Endothelial cell of umbilical vein (primary cell): Measurements from ENCODE around the gene SLC25A22. TPM values are rescaled to one million over a fixed set of nuclear protein-coding genes. Genes with fewer than 3 reads are reported as not detected.

Experiments used
- BruUV-seq: library from RNA; stranded (reverse); fragments of 400-500 nt; replicated peaks from 2 replicates; lab custom pipeline; 2021; lab: Mats Ljungman, UMichigan
- CTCF ChIA-PET: fragments of 300-600, 350-600 bp; sonication (Branson Sonifier 250); formaldehyde crosslinking; loops from one replicate; lab custom pipeline; 2021; ENCODE audit warnings: antibody characterized with exemption, inconsistent platforms; lab: Charles Lee
- POLR2A ChIA-PET: fragments of 300-600, 350-600 bp; sonication (Branson Sonifier 250); formaldehyde crosslinking; loops from one replicate; lab custom pipeline; 2021; ENCODE audit warnings: antibody characterized with exemption, inconsistent platforms; lab: Charles Lee
- DNase-seq: peaks from one replicate; pipeline ENCODE4 v3.0.0-alpha.2; 2011; ENCODE audit warnings: low read depth, low spot score
- FAIRE-seq: peaks from 2 replicates; lab custom pipeline; 2011; peaks lifted over from hg19 to GRCh38; lab: Jason Lieb, UNC
- H2AFZ ChIP-seq: 2 replicates; pipeline ENCODE4 v1.6.0; 2012; ENCODE audit warnings: low read depth, low read length, control low read depth, inconsistent platforms
- H3K27ac ChIP-seq: 2 replicates; pipeline ENCODE4 v1.5.1; 2011; ENCODE audit warnings: low read depth, mild to moderate bottlenecking, control low read depth, low read length, moderate library complexity; ENCODE audit not compliant: insufficient read depth
- H3K27me3 ChIP-seq, 2 experiments: 2 replicates each; pipeline versions ENCODE4 v1.6.0 to v1.6.1; 2011; ENCODE audit warnings: low read length in 2 of 2, mixed read lengths in 1 of 2; ENCODE audit not compliant: control insufficient read depth in 2 of 2, insufficient read depth in 2 of 2
- H3K36me3 ChIP-seq, 2 experiments: 2 replicates in 1 of 2; 3 replicates in 1 of 2; pipeline ENCODE4 v1.5.1; 2011; ENCODE audit warnings: low read length in 2 of 2, mild to moderate bottlenecking in 1 of 2, moderate library complexity in 1 of 2; ENCODE audit not compliant: control insufficient read depth in 2 of 2, insufficient read depth in 2 of 2; ENCODE audit errors: extremely low read depth in 1 of 2
- H3K4me1 ChIP-seq: 3 replicates; pipeline ENCODE4 v1.5.1; 2011; ENCODE audit warnings: mild to moderate bottlenecking, low read length; ENCODE audit not compliant: control insufficient read depth, insufficient read depth; ENCODE audit errors: extremely low read depth
- H3K4me2 ChIP-seq: 2 replicates; pipeline ENCODE4 v1.6.1; 2011; ENCODE audit warnings: low read length, control low read depth, mixed read lengths; ENCODE audit not compliant: insufficient read depth
- H3K4me3 ChIP-seq, 3 experiments: fragments of 200-600 bp in 1 of 3; sonication (generic), shearing (Covaris generic) in 1 of 3; replicated peaks in 1 of 3; 2 replicates each; pipeline ENCODE4 v1.5.1; 2011 to 2016; ENCODE audit warnings: control low read depth in 3 of 3, low read length in 3 of 3, mild to moderate bottlenecking in 2 of 3, inconsistent platforms in 1 of 3, low read depth in 1 of 3, moderate library complexity in 1 of 3; ENCODE audit not compliant: insufficient read depth in 1 of 3
- H3K79me2 ChIP-seq: 2 replicates; pipeline ENCODE4 v1.6.0; 2012; ENCODE audit warnings: low read length, inconsistent platforms; ENCODE audit not compliant: control insufficient read depth, insufficient read depth
- H3K9ac ChIP-seq: replicated peaks from 2 replicates; pipeline ENCODE3; 2011; ENCODE audit warnings: low read length, control low read depth; ENCODE audit not compliant: insufficient read depth; ENCODE audit errors: extremely low read depth
- H3K9me1 ChIP-seq: replicated peaks from 3 replicates; pipeline ENCODE4 v1.6.0; 2011; ENCODE audit warnings: mild to moderate bottlenecking, low read length; ENCODE audit not compliant: control insufficient read depth, insufficient read depth; ENCODE audit errors: extremely low read depth
- H3K9me3 ChIP-seq: replicated peaks from 2 replicates; pipeline ENCODE4 v1.5.1; 2012; ENCODE audit warnings: low read length, inconsistent platforms; ENCODE audit not compliant: control insufficient read depth, insufficient read depth
- H4K20me1 ChIP-seq: replicated peaks from 2 replicates; pipeline ENCODE3; 2011; ENCODE audit warnings: mild to moderate bottlenecking, low read length; ENCODE audit not compliant: control insufficient read depth, insufficient read depth; ENCODE audit errors: extremely low read depth
- CTCF ChIP-seq, 2 donors: IDR thresholded peaks; 1 replicate in 1 of 2; 2 replicates in 1 of 2; pipeline ENCODE4 v1.5.1; 2011; ENCODE audit warnings: low read length in 2 of 2, mild to moderate bottlenecking in 2 of 2, moderate library complexity in 2 of 2, control low read depth in 1 of 2, inconsistent platforms in 1 of 2, low read depth in 1 of 2; ENCODE audit not compliant: insufficient read depth in 1 of 2; ENCODE audit errors: extremely low read depth in 1 of 2
- EZH2 ChIP-seq: IDR thresholded peaks from 2 replicates; pipeline ENCODE4 v1.6.1; 2012; ENCODE audit warnings: borderline replicate concordance, low read depth, mild to moderate bottlenecking, moderate library complexity, low read length, inconsistent platforms; ENCODE audit not compliant: severe bottlenecking
- FOS ChIP-seq: IDR thresholded peaks from 2 replicates; pipeline ENCODE4 v1.6.1; 2011; ENCODE audit warnings: mild to moderate bottlenecking, low read length, moderate library complexity, borderline replicate concordance; ENCODE audit not compliant: insufficient read depth
- JUN ChIP-seq: IDR thresholded peaks from 2 replicates; pipeline ENCODE4 v1.6.1; 2011; ENCODE audit warnings: borderline replicate concordance, low read depth; ENCODE audit not compliant: insufficient read length, insufficient read depth
- MYC ChIP-seq: IDR thresholded peaks from one replicate; pipeline ENCODE4 v1.6.1; 2011; ENCODE audit warnings: mild to moderate bottlenecking, low read depth, low read length
- POLR2A ChIP-seq: IDR thresholded peaks from 2 replicates; pipeline ENCODE4 v1.6.1; 2012; ENCODE audit warnings: low read depth, mild to moderate bottlenecking, control low read depth, low read length
- POLR2AphosphoS5 ChIP-seq: IDR thresholded peaks from 2 replicates; pipeline ENCODE4 v1.6.1; 2012; ENCODE audit warnings: low read depth, mild to moderate bottlenecking, control low read depth, low read length, moderate library complexity; ENCODE audit not compliant: insufficient read depth
- dilution Hi-C: fragments of 300-500 bp; cut with MboI; formaldehyde crosslinking; loops from one replicate; pipeline ENCODE4 v1.15.0; 2019; ENCODE audit warnings: low sequenced_read_pairs; ENCODE audit not compliant: extremely low pct_ligation_motif_present
- intact Hi-C: fragments of 100-400 bp; cut with micrococcal nuclease; formaldehyde crosslinking; loops from one replicate; pipeline ENCODE4 v1.10.0; 2022
- polyA plus RNA-seq, 4 experiments: library from polyadenylated mRNA; depleted of rRNA in 3 of 4; stranded (reverse) in 3 of 4; unstranded in 1 of 4; fragments of >200 nt; gene quantifications; 2 replicates each; pipeline versions ENCODE4 v1.2.1 to v1.2.3, GENCODE V29; 2011 to 2012; ENCODE audit warnings: missing spikeins in 1 of 4
- total RNA-seq: library from RNA; stranded (reverse); gene quantifications from 2 replicates; pipeline ENCODE4 v1.2.3, GENCODE V29; 2021

The SLC25A22 gene
- total and polyA plus RNA-seq, 2 donors (not counting 3 experiments of a cell fraction or from before 2014, with no cell fraction given), result 24.5 to 24.9 TPM

GRCh38 chr11:839875-840617 lies 42.0 kb upstream of the SLC25A22 start:
- no peak overlapping the region for H3K9ac ChIP-seq
- peak overlapping the region; percentile 18 for H3K4me2 ChIP-seq
- peaks cover 59% of the 10 kb centered on the region for H3K79me2 ChIP-seq
- dilution Hi-C loops (no loop called here), intact Hi-C loops (no loop called here)
- H4K20me1 ChIP-seq, result no peaks in the 10 kb centered on the region
- H3K4me3 ChIP-seq, result no peak overlapping the region
- FAIRE-seq (peak; percentile 15), DNase-seq (no peak)
- H3K4me1 ChIP-seq, result peaks cover 25% of the 10 kb centered on the region
- no TSS peak for BruUV-seq
- TF ChIP-seq CTCF (IDR thresholded peaks at IDR 0.05; ENCODE audit: extremely low read depth in 1 of 2, insufficient read depth in 1 of 2, low read depth in 1 of 2, low read length in 2 of 2), result peak; percentile 45 to 46
- TF ChIP-seq JUN, result no peak
- TF ChIP-seq POLR2A, result no peak
- TF ChIP-seq MYC, result no peak
- ChIA-PET POLR2A (interaction anchor here (2.1 to 4.1 kb wide), 2 partner anchors 10 to 20 kb away, joined by 14 to 28 read pairs; partner anchors contain the start of gene PNPLA2), CTCF (interaction anchor here (1.0 to 1.5 kb wide), 4 partner anchors 9 to 211 kb away, joined by 3 to 8 read pairs (median 4); no protein-coding TSS in a partner anchor)
- H3K9me3 ChIP-seq, result no peaks in the 10 kb centered on the region
- no peak overlapping the region for H2AFZ ChIP-seq
- no peak overlapping the region for H3K27ac ChIP-seq
- peaks cover 25 to 43% of the 10 kb centered on the region in 2 experiments for H3K36me3 ChIP-seq
- no peaks in the 10 kb centered on the region for H3K27me3 ChIP-seq
- H3K9me1 ChIP-seq, result no peaks in the 10 kb centered on the region

- TF ChIP-seq FOS (no peak), POLR2AphosphoS5 (peak; percentile 71), EZH2 (no peak), POLR2A (peak; percentile 82)
- Histone ChIP-seq H3K36me3 (peaks cover 25 to 43% of the 10 kb centered on the region in 2 experiments), H3K4me2 (no peak overlapping the region), H3K9me1 (no peaks in the 10 kb centered on the region), H3K79me2 (peaks cover 59% of the 10 kb centered on the region), H3K4me1 (peaks cover 26% of the 10 kb centered on the region), H3K4me3 (no peak overlapping the region), H3K9me3 (no peaks in the 10 kb centered on the region), H2AFZ (no peak overlapping the region), H3K27ac (no peak overlapping the region), H3K27me3 (no peaks in the 10 kb centered on the region), H3K9ac (no peak overlapping the region), H4K20me1 (no peaks in the 10 kb centered on the region)
- DNase-seq (no peak), FAIRE-seq (no peak)
- ChIA-PET CTCF (interaction anchor here (1.5 kb wide), 1 partner anchor 9 kb away, joined by 8 read pairs; no protein-coding TSS in a partner anchor), POLR2A (no interaction called here)
- intact Hi-C loops (no loop called here), dilution Hi-C loops (no loop called here)
- no TSS peak for BruUV-seq
Measured at GRCh38 chr11:839280-839623, 41.2 kb upstream of the SLC25A22 start.
